Measurements from ENCODE around the gene TANC1. TPM values are rescaled to one million over a fixed set of nuclear protein-coding genes. Genes with fewer than 3 reads are reported as not detected.

TANC1 gene
- total RNA-seq, 2 donors from 2014 or later, result 70.1 to 86.1 TPM

DNA sequence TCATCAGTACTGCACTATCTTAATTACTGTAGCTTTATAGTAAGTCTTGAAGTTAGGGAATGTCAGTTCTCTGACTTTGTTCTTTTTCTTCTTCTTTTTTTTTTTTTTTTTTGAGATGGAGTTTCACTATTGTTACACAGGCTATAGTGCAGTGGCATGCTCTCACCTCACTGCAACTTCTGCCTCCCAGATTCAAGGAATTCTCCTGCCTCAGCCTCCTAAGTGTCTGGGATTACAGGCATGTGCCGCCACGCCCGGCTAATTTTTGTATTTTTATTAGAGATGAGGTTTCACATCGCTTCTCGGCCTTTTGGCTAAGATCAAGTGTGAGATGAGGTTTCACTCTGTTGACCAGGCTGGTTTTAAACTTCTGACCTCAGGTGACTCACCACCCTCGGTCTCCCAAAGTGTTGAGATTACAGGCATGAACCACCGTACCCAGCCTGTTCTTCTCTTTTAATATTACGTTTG lies 41.9 kb upstream of the TANC1 start:
- ATAC-seq (ENCODE audit: insufficient number of reproducible peaks, low FRiP score, low read depth), result no peak

DNA sequence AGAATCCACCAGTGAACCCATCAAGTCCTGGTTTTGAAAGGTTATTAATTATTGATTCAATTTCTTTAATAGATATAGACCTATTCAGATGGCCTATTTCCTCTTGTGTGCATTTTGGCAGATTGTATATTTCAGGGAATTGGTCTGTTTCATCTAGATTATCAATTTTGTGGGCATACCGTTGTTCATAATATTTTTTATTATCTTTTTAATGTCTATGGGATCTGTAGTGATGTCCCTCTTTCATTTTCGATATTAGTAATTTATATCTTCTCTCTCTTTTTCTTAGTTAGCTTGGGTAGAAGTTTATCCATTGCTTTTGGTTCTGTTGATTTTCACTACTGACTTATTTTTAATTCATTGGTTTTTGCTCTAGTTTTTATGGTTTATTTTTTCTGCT lies 39.9 kb upstream of the TANC1 start:
- H3K4me1 ChIP-seq (ENCODE audit: control insufficient read depth in 1 of 2, low read depth in 2 of 2), result no peaks in the 10 kb centered on the region
- H3K4me3 ChIP-seq, result no peak overlapping the region

More for the DNA sequence above, 41.9 kb upstream of the TANC1 start:
- DNase-seq (ENCODE audit: low spot score), result no peak
- no peaks in the 10 kb centered on the region for H3K36me3 ChIP-seq
- no peak overlapping the region for H3K27ac ChIP-seq
- TF ChIP-seq, protein P1, sequence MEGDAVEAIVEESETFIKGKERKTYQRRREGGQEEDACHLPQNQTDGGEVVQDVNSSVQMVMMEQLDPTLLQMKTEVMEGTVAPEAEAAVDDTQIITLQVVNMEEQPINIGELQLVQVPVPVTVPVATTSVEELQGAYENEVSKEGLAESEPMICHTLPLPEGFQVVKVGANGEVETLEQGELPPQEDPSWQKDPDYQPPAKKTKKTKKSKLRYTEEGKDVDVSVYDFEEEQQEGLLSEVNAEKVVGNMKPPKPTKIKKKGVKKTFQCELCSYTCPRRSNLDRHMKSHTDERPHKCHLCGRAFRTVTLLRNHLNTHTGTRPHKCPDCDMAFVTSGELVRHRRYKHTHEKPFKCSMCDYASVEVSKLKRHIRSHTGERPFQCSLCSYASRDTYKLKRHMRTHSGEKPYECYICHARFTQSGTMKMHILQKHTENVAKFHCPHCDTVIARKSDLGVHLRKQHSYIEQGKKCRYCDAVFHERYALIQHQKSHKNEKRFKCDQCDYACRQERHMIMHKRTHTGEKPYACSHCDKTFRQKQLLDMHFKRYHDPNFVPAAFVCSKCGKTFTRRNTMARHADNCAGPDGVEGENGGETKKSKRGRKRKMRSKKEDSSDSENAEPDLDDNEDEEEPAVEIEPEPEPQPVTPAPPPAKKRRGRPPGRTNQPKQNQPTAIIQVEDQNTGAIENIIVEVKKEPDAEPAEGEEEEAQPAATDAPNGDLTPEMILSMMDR (IDR thresholded peaks at IDR 0.05), result no peak
- H3K27me3 ChIP-seq (replicated peaks; ENCODE audit: insufficient read depth), result no peaks in the 10 kb centered on the region
- H3K4me1 ChIP-seq (ENCODE audit: control insufficient read depth in 1 of 2, low read depth in 2 of 2), result peaks cover 0 to 10% of the 10 kb centered on the region in 2 donors
- H3K9me3 ChIP-seq, result no peaks in the 10 kb centered on the region
- H3K4me3 ChIP-seq, result no peak overlapping the region

DNA sequence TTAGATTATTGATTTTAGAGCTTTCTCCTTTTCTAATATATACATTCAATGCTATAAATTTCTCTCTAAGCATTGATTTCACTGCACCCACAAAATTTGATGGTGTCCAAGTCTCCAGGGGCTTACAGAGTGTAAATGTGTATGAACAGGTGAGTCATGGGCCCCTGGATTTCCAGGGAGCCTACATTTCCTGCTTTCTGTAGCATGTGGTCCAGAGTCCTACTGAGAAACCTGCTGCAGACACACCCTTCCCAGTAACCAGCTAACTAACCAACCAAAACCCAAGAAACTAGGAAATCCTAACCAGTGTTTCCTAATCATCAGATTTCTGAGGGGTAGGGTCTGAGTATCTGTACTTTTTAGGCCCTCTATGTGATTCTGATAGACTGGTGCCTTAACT lies 39.5 kb upstream of the TANC1 start:
- TF ChIP-seq, protein P1 (IDR thresholded peaks at IDR 0.05), result no peak
- ATAC-seq (ENCODE audit: insufficient number of reproducible peaks, low FRiP score, low read depth), result no peak
- Histone ChIP-seq H3K4me1 (ENCODE audit: control insufficient read depth in 1 of 2, low read depth in 2 of 2) (no peaks in the 10 kb centered on the region), H3K9me3 (no peaks in the 10 kb centered on the region), H3K27ac (no peak overlapping the region), H3K4me3 (no peak overlapping the region), H3K27me3 (replicated peaks; ENCODE audit: insufficient read depth) (no peaks in the 10 kb centered on the region), H3K36me3 (no peaks in the 10 kb centered on the region)
- DNase-seq (ENCODE audit: low spot score), result no peak

More for the DNA sequence above, 39.9 kb upstream of the TANC1 start:
- Histone ChIP-seq H3K9me3 (no peaks in the 10 kb centered on the region), H3K27ac (no peak overlapping the region), H3K36me3 (no peaks in the 10 kb centered on the region), H3K27me3 (replicated peaks; ENCODE audit: insufficient read depth) (no peaks in the 10 kb centered on the region)
- DNase-seq (ENCODE audit: low spot score) (no peak), ATAC-seq (ENCODE audit: insufficient number of reproducible peaks, low FRiP score, low read depth) (no peak)
- TF ChIP-seq, protein P1 (IDR thresholded peaks at IDR 0.05), result no peak

DNA sequence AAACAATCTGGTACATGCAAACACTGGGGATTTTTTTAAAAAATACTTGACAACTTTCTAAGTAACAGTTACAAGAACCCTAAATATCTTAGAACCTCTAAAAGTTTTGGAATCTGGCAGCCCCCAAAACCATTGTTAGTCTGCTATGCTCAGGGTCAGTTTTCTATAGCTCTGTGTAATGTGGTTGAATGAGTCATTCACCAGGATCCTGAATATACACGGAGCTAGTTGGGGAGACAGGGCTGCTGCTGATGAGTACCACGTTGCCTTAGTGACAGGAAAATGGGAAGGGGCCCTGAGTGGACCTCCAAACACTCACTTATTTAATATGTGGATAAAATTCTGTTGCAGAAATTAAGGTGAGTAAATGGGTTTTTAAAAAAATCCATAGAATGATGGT lies 36.9 kb upstream of the TANC1 start:
- Histone ChIP-seq H3K36me3 (no peaks in the 10 kb centered on the region), H3K27ac (no peak overlapping the region), H3K4me3 (no peak overlapping the region), H3K9me3 (no peaks in the 10 kb centered on the region), H3K4me1 (ENCODE audit: control insufficient read depth in 1 of 2, low read depth in 2 of 2) (peaks cover 0 to 9% of the 10 kb centered on the region in 2 donors), H3K27me3 (replicated peaks; ENCODE audit: insufficient read depth) (no peaks in the 10 kb centered on the region)
- TF ChIP-seq, protein P1 (IDR thresholded peaks at IDR 0.05), result no peak
- DNase-seq (ENCODE audit: low spot score) (no peak), ATAC-seq (ENCODE audit: insufficient number of reproducible peaks, low FRiP score, low read depth) (no peak)

DNA sequence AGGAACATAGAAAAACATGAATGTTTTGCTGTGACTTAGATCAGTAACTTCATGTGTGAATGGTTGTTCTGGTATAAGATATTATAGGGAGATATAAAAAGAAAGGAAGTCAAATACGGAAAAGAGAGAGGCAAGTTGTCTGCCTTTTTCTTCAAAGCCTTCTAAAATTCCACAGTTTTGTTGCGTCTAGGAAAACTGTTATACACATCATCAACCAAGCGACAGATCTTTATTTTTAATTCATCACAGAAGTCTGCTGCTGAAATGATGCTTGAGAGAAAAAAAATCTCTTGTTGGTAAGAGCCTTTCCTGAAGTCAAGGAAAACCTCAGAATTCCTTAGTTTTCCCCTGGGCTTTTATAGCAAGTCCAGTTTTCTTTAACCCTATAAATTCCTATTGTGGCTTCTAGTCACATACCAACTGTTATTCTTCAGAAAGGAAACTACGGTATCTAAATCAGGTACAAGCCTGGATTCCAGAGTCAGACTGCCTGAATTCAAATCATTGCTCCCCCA lies 36.3 kb upstream of the TANC1 start:
- Histone ChIP-seq H3K4me3 (no peak overlapping the region), H3K9me3 (no peaks in the 10 kb centered on the region), H3K36me3 (no peaks in the 10 kb centered on the region), H3K27ac (no peak overlapping the region), H3K4me1 (ENCODE audit: control insufficient read depth in 1 of 2, low read depth in 2 of 2) (peaks cover 0 to 9% of the 10 kb centered on the region in 2 donors), H3K27me3 (replicated peaks; ENCODE audit: insufficient read depth) (no peaks in the 10 kb centered on the region)
- TF ChIP-seq, protein P1 (IDR thresholded peaks at IDR 0.05), result no peak
- no peak for ATAC-seq (ENCODE audit: insufficient number of reproducible peaks, low FRiP score, low read depth)
- no peak for DNase-seq (ENCODE audit: low spot score)

Measured in thoracic aorta (tissue), 2 donors.